Loucy (cell line): Measurements from ENCODE around the gene STX1A.

Source experiments
- H2AFZ ChIP-seq: fragments of 200-600 bp; sonication (generic); 2 replicates; pipeline ENCODE4 v1.6.0; 2016; ENCODE audit warnings: antibody characterized with exemption, mild to moderate bottlenecking, low read length, moderate library complexity
- H3F3A ChIP-seq: fragments of 200-600 bp; 2 replicates; pipeline ENCODE4 v1.6.0; 2016; ENCODE audit warnings: antibody characterized with exemption, low read depth, mild to moderate bottlenecking
- H3K27me3 ChIP-seq: fragments of 200-600 bp; sonication (generic); 2 replicates; pipeline ENCODE4 v1.6.1; 2014; ENCODE audit warnings: low read length, mild to moderate bottlenecking; ENCODE audit not compliant: insufficient read depth, poor library complexity, severe bottlenecking
- H3K36me3 ChIP-seq: fragments of 200-600 bp; sonication (generic); 2 replicates; pipeline ENCODE4 v1.6.1; 2016; ENCODE audit warnings: low read length; ENCODE audit not compliant: insufficient read depth
- H3K4me1 ChIP-seq: fragments of 200-600 bp; sonication (generic); 2 replicates; pipeline ENCODE4 v1.5.1; 2014; ENCODE audit warnings: low read length, mild to moderate bottlenecking; ENCODE audit not compliant: insufficient read depth, poor library complexity, severe bottlenecking
- H3K4me2 ChIP-seq: fragments of 200-600 bp; sonication (generic); 2 replicates; pipeline ENCODE4 v1.6.0; 2014; ENCODE audit warnings: antibody characterized with exemption, low read length, low read depth, mild to moderate bottlenecking; ENCODE audit not compliant: poor library complexity, severe bottlenecking
- H3K4me3 ChIP-seq: fragments of 200-600 bp; sonication (generic); 2 replicates; pipeline ENCODE4 v1.5.1; 2014; ENCODE audit warnings: low read length, mild to moderate bottlenecking, mixed read lengths; ENCODE audit not compliant: poor library complexity, severe bottlenecking
- H3K79me2 ChIP-seq: fragments of 200-600 bp; sonication (generic); 2 replicates; pipeline ENCODE4 v1.6.1; 2014; ENCODE audit warnings: low read length; ENCODE audit not compliant: insufficient read depth
- H3K9ac ChIP-seq: fragments of 200-600 bp; sonication (generic); 2 replicates; pipeline ENCODE4 v1.6.0; 2014; ENCODE audit warnings: mild to moderate bottlenecking, low read depth, low read length, moderate library complexity; ENCODE audit not compliant: poor library complexity, severe bottlenecking
- H3K9me2 ChIP-seq: fragments of 200-600 bp; sonication (generic); replicated peaks from 2 replicates; pipeline ENCODE4 v1.6.1; 2016; ENCODE audit warnings: low read depth, low read length, mixed read lengths
- H3K9me3 ChIP-seq: fragments of 200-600 bp; sonication (generic); 2 replicates; pipeline ENCODE4 v1.6.1; 2014; ENCODE audit warnings: mild to moderate bottlenecking, antibody characterized with exemption, low read length, low read depth; ENCODE audit not compliant: insufficient read depth
- H4K20me1 ChIP-seq: fragments of 200-600 bp; sonication (generic); 2 replicates; pipeline ENCODE4 v1.6.0; 2014; ENCODE audit warnings: antibody characterized with exemption, low read length, mild to moderate bottlenecking; ENCODE audit not compliant: insufficient read depth, poor library complexity, severe bottlenecking
- EZH2phosphoT487 ChIP-seq: fragments of 200-600 bp; IDR thresholded peaks from 2 replicates; pipeline ENCODE4 v1.6.1; 2018; ENCODE audit warnings: antibody characterized with exemption, mild to moderate bottlenecking, moderate library complexity, borderline replicate concordance
- TF ChIP-seq, protein P1 (sequence below): fragments of 200-600 bp; sonication (generic); conservative IDR thresholded peaks from 2 replicates; pipeline ENCODE4 v1.5.1; 2014; ENCODE audit warnings: mild to moderate bottlenecking, antibody characterized with exemption, low read length

STX1A gene

DNA sequence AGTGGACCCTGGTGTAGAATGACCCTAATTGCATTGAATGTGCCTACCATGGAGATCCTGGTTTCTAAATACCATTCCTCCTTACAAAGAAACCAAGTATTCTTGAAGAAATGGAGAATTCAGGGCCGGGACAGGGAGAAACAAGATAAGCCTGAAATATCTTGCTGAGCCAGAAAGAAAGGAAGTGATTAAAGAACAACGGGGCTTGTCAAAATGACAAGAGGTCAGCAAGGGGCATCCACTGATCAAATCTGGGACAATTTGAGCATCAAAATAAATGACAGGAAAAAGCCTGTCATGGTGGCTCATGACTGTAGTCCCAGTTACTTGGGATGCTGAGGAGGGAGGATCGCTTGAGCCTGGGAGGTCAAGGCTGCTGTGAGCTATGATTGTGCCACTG, 11.0 kb upstream of the STX1A start:
- Histone ChIP-seq H3F3A (no peaks in the 10 kb centered on the region), H3K9me2 (no peaks in the 10 kb centered on the region), H3K4me3 (no peak overlapping the region), H2AFZ (no peak overlapping the region), H3K36me3 (no peaks in the 10 kb centered on the region), H3K9ac (no peak overlapping the region), H3K79me2 (no peaks in the 10 kb centered on the region), H3K27me3 (no peaks in the 10 kb centered on the region), H3K9me3 (no peaks in the 10 kb centered on the region), H3K4me2 (no peak overlapping the region), H3K4me1 (peaks cover 5% of the 10 kb centered on the region), H4K20me1 (no peaks in the 10 kb centered on the region)
- TF ChIP-seq, protein P1, sequence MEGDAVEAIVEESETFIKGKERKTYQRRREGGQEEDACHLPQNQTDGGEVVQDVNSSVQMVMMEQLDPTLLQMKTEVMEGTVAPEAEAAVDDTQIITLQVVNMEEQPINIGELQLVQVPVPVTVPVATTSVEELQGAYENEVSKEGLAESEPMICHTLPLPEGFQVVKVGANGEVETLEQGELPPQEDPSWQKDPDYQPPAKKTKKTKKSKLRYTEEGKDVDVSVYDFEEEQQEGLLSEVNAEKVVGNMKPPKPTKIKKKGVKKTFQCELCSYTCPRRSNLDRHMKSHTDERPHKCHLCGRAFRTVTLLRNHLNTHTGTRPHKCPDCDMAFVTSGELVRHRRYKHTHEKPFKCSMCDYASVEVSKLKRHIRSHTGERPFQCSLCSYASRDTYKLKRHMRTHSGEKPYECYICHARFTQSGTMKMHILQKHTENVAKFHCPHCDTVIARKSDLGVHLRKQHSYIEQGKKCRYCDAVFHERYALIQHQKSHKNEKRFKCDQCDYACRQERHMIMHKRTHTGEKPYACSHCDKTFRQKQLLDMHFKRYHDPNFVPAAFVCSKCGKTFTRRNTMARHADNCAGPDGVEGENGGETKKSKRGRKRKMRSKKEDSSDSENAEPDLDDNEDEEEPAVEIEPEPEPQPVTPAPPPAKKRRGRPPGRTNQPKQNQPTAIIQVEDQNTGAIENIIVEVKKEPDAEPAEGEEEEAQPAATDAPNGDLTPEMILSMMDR = no peak
- TF ChIP-seq EZH2phosphoT487 = no peak

DNA sequence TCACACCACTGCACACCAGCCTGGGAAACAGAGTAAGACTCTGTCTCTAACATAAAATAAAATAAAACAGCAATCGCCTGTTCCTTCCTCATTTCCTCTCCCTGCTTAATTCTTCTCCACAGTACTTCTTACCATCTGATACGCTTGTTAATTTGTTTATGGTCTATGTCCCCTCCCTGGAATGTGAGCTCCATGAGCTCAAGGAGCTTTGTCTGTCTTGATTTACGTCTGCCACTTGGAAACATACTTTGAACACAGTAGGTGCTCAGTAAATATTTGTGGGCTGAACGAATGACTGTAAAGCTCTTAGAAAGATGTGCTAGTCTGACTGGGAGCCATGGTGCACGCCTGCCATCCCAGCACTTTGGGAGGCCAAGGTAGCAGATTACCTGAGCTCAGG, 9.1 kb upstream of the STX1A start:
- Histone ChIP-seq H3K4me2 (no peak overlapping the region), H3K9ac (no peak overlapping the region), H3K4me1 (no peaks in the 10 kb centered on the region), H3K79me2 (no peaks in the 10 kb centered on the region), H3K36me3 (no peaks in the 10 kb centered on the region), H3K9me3 (no peaks in the 10 kb centered on the region), H3K9me2 (no peaks in the 10 kb centered on the region), H4K20me1 (no peaks in the 10 kb centered on the region), H3F3A (no peaks in the 10 kb centered on the region), H2AFZ (no peak overlapping the region), H3K27me3 (no peaks in the 10 kb centered on the region), H3K4me3 (no peak overlapping the region)
- no peak for TF ChIP-seq EZH2phosphoT487
- TF ChIP-seq, protein P1 = no peak

DNA sequence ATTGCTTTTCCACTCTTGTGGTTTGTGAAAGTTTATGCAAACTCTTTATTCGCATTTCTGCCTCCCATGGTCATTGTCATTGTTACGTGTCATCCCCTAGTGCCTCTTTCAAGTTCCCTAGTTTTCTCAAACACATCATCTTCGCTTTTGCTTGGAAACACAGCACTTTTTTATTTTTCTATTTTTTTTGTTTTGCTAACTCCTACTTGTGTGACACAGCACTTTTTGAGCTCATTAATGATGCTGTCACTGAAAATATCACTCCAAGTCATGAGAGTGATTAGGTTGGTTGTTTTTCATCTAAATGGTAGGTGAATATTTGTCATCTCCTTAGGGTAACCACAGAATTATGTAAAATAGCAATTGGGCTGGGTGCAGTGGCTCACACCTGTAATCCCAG, 8.5 kb upstream of the STX1A start:
- Histone ChIP-seq H3K27me3 (no peaks in the 10 kb centered on the region), H3K79me2 (no peaks in the 10 kb centered on the region), H3K4me3 (no peak overlapping the region), H3K4me1 (no peaks in the 10 kb centered on the region), H3F3A (no peaks in the 10 kb centered on the region), H3K9ac (no peak overlapping the region), H3K36me3 (no peaks in the 10 kb centered on the region), H3K9me3 (no peaks in the 10 kb centered on the region), H2AFZ (no peak overlapping the region), H3K4me2 (no peak overlapping the region), H4K20me1 (no peaks in the 10 kb centered on the region), H3K9me2 (no peaks in the 10 kb centered on the region)
- TF ChIP-seq, protein P1 = no peak
- no peak for TF ChIP-seq EZH2phosphoT487
